Chondrocyte (in vitro differentiated cells): ENCODE results near the gene DYNLT5. TPM values are rescaled to one million over a fixed set of nuclear protein-coding genes. Genes with fewer than 3 reads are reported as not detected.
"Not testable (repeated sequence)": the region's sequence is repeated elsewhere in the genome, so short reads cannot be mapped to it uniquely, and the experiment has no call there.

Experiments used
- DNase-seq: peaks from one replicate; pipeline ENCODE4 v3.0.0; 2021; ENCODE audit warnings: mixed read lengths, low spot score
- H3K27ac Mint-ChIP-seq: one replicate; pipeline ENCODE4 v1.8.0; 2021; ENCODE audit warnings: mild to moderate bottlenecking, moderate library complexity, mixed read lengths; ENCODE audit not compliant: unreplicated experiment
- H3K27me3 Mint-ChIP-seq: 2 replicates; pipeline ENCODE4 v1.8.0; 2021; ENCODE audit warnings: low read depth, mixed read lengths
- H3K36me3 Mint-ChIP-seq: 2 replicates; pipeline ENCODE4 v1.8.0; 2021; ENCODE audit warnings: low read depth, mixed read lengths
- H3K4me1 Mint-ChIP-seq: 2 replicates; pipeline ENCODE4 v1.8.0; 2021; ENCODE audit warnings: low read depth, mild to moderate bottlenecking, mixed read lengths
- H3K4me3 Mint-ChIP-seq: one replicate; pipeline ENCODE4 v1.8.0; 2021; ENCODE audit warnings: mild to moderate bottlenecking, moderate library complexity, mixed read lengths; ENCODE audit not compliant: unreplicated experiment
- H3K9me3 Mint-ChIP-seq: 2 replicates; pipeline ENCODE4 v1.8.0; 2021; ENCODE audit warnings: low read depth, mixed read lengths
- CTCF ChIP-seq: fragments of 200-600 bp; sonication (generic); IDR thresholded peaks from 2 replicates; pipeline ENCODE4 v1.5.0; 2021; ENCODE audit warnings: antibody characterized with exemption, mild to moderate bottlenecking, moderate library complexity
- total RNA-seq: library from RNA; stranded (reverse); gene quantifications from 3 replicates; pipeline ENCODE4 v1.2.1, GENCODE V29; 2021

Gene DYNLT5
- total RNA-seq, 1 donor from 2014 or later: not detected

- peaks cover 23% of the 10 kb centered on the region for H3K4me1 Mint-ChIP-seq
- no peak overlapping the region for H3K4me3 Mint-ChIP-seq
- no peak overlapping the region for H3K27ac Mint-ChIP-seq
- no peak for TF ChIP-seq CTCF
- H3K27me3 Mint-ChIP-seq: no peaks in the 10 kb centered on the region
- H3K36me3 Mint-ChIP-seq: peaks cover 2% of the 10 kb centered on the region
- DNase-seq: no peak
- peaks cover 6% of the 10 kb centered on the region for H3K9me3 Mint-ChIP-seq
Observed at GRCh38 chr1:66730462-66730861, 21.8 kb upstream of the DYNLT5 start.

GRCh38 chr1:66731170-66731865 is 20.9 kb upstream of the DYNLT5 start:
- TF ChIP-seq CTCF: no peak
- no peaks in the 10 kb centered on the region for H3K27me3 Mint-ChIP-seq
- H3K27ac Mint-ChIP-seq: no peak overlapping the region
- peaks cover 6% of the 10 kb centered on the region for H3K9me3 Mint-ChIP-seq
- H3K36me3 Mint-ChIP-seq: peaks cover 2% of the 10 kb centered on the region
- H3K4me1 Mint-ChIP-seq: peaks cover 14% of the 10 kb centered on the region
- H3K4me3 Mint-ChIP-seq: no peak overlapping the region
- no peak for DNase-seq

GRCh38 chr1:66732407-66733166 is 19.7 kb upstream of the DYNLT5 start:
- no peak overlapping the region for H3K4me3 Mint-ChIP-seq
- peaks cover 6% of the 10 kb centered on the region for H3K9me3 Mint-ChIP-seq
- DNase-seq: no peak
- no peak overlapping the region for H3K27ac Mint-ChIP-seq
- H3K27me3 Mint-ChIP-seq: no peaks in the 10 kb centered on the region
- H3K36me3 Mint-ChIP-seq: peaks cover 2% of the 10 kb centered on the region
- peaks cover 8% of the 10 kb centered on the region for H3K4me1 Mint-ChIP-seq
- TF ChIP-seq CTCF: no peak

- no peak overlapping the region for H3K4me3 Mint-ChIP-seq
- no peak overlapping the region for H3K27ac Mint-ChIP-seq
- H3K9me3 Mint-ChIP-seq: peaks cover 3% of the 10 kb centered on the region
- peaks cover under 1% of the 10 kb centered on the region for H3K36me3 Mint-ChIP-seq
- no peaks in the 10 kb centered on the region for H3K27me3 Mint-ChIP-seq
- TF ChIP-seq CTCF: no peak
- DNase-seq: no peak
- peaks cover under 1% of the 10 kb centered on the region for H3K4me1 Mint-ChIP-seq
Observed at GRCh38 chr1:66733348-66734017, 18.8 kb upstream of the DYNLT5 start.

- H3K27me3 Mint-ChIP-seq, H3K9me3 Mint-ChIP-seq, H3K4me3 Mint-ChIP-seq, H3K27ac Mint-ChIP-seq, H3K36me3 Mint-ChIP-seq, H3K4me1 Mint-ChIP-seq, DNase-seq: not testable (repeated sequence)
Observed at GRCh38 chr1:66734531-66734930, 17.7 kb upstream of the DYNLT5 start.
